ENCODE data around the gene CDK4.
"Not testable (repeated sequence)": the region's sequence is repeated elsewhere in the genome, so short reads cannot be mapped to it uniquely, and the experiment has no call there.

Gene CDK4

GRCh38 chr12:57724936-57725740 lies 27.0 kb downstream of the CDK4 start:
- DNase-seq (ENCODE audit: low read depth): no peak

- DNase-seq (ENCODE audit: low read depth): no peak
These were observed 27.8 kb downstream of the CDK4 start for GRCh38 chr12:57724003-57724935.

GRCh38 chr12:57723630-57723962 lies 28.5 kb downstream of the CDK4 start:
- no peak for DNase-seq (ENCODE audit: low read depth)

GRCh38 chr12:57722716-57723629 lies 29.1 kb downstream of the CDK4 start:
- DNase-seq (ENCODE audit: low read depth): no peak

- DNase-seq (ENCODE audit: low read depth): not testable (repeated sequence)
These were observed 30.1 kb downstream of the CDK4 start for GRCh38 chr12:57721846-57722608.

- no peak for DNase-seq (ENCODE audit: low read depth)
These were observed 31.2 kb downstream of the CDK4 start for GRCh38 chr12:57720606-57721595.

- no peak for DNase-seq (ENCODE audit: low read depth)
These were observed 32.1 kb downstream of the CDK4 start for GRCh38 chr12:57719777-57720605.

- DNase-seq (ENCODE audit: low read depth): no peak
These were observed 33.2 kb downstream of the CDK4 start for GRCh38 chr12:57718641-57719528.

- DNase-seq (ENCODE audit: low read depth): no peak
These were observed 34.1 kb downstream of the CDK4 start for GRCh38 chr12:57717846-57718640.

- DNase-seq (ENCODE audit: low read depth): no peak
These were observed 35.0 kb downstream of the CDK4 start for GRCh38 chr12:57717131-57717530.

GRCh38 chr12:57716305-57716704 lies 35.8 kb downstream of the CDK4 start:
- no peak for DNase-seq (ENCODE audit: low read depth)

- no peak for DNase-seq (ENCODE audit: low read depth)
These were observed 36.3 kb downstream of the CDK4 start for GRCh38 chr12:57715786-57716185.

- not testable (repeated sequence) for DNase-seq (ENCODE audit: low read depth)
These were observed 36.9 kb downstream of the CDK4 start for GRCh38 chr12:57715036-57715748.

- DNase-seq (ENCODE audit: low read depth): no peak
These were observed 38.9 kb downstream of the CDK4 start for GRCh38 chr12:57713209-57713608.

GRCh38 chr12:57712701-57713100 lies 39.4 kb downstream of the CDK4 start:
- no peak for DNase-seq (ENCODE audit: low read depth)

- no peak for DNase-seq (ENCODE audit: low read depth)
These were observed 43.8 kb downstream of the CDK4 start for GRCh38 chr12:57708296-57708695.

- no peak for DNase-seq (ENCODE audit: low read depth)
These were observed 44.9 kb downstream of the CDK4 start for GRCh38 chr12:57707250-57707649.

Data from ELR (cell line).